NCI-H146 treated with DMSO at 0.1 percent for 48 hours (cell line): ENCODE data around the gene AJM1.
"Not testable (repeated sequence)": the region's sequence is repeated elsewhere in the genome, so short reads cannot be mapped to it uniquely, and the experiment has no call there.

Source experiments
- DNase-seq: peaks from one replicate; lab custom pipeline; 2025; ENCODE audit not compliant: unreplicated experiment; lab: John Stamatoyannopoulos, UW

Gene AJM1

GRCh38 chr9:136829981-136830885 lies 12.0 kb upstream of the AJM1 start:
- DNase-seq, result no peak

GRCh38 chr9:136831002-136831719 lies 11.1 kb upstream of the AJM1 start:
- no peak for DNase-seq

- DNase-seq, result no peak
These were observed 10.6 kb upstream of the AJM1 start for GRCh38 chr9:136831720-136832104.

- no peak for DNase-seq
These were observed 9.7 kb upstream of the AJM1 start for GRCh38 chr9:136832581-136832980.

GRCh38 chr9:136833381-136834048 lies 8.8 kb upstream of the AJM1 start:
- not testable (repeated sequence) for DNase-seq

DNA sequence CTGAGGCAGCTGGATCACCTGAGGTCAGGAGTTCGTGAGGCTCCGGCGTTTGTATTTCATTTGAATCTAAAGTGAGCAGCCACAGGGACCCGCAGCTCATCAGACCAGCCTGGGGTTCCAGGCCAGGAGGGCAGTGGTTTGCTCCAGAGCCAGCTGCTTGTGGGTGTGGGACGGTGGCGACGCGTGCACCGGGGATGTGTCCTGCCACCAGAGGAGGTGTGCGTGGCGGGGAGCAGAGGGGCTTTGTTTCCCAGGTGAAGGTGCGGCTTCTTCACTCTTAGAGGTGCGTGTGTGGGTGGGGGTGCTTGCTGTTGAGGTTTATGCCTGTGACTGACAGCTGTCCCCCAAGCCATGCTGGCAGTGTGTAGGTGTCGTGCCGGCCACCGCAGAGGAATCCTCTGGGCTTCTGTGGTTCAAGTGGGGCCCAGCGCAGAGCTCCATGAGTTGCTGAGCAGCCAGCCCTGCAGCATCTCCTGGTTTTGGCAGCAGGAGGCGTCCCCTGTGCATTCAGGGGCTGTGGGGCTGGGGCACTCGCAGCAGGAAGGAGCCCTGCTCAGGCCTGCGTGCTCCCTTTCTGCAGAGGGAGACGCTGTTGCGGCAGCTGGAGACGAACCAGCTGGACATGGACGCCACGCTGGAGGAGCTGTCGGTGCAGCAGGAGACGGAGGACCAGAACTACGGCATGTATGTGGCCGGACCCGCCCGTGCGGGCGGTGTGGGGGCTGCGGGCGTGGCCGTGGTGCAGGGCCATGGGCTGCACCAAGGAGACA lies 6.9 kb upstream of the AJM1 start:
- DNase-seq, result no peak

DNA sequence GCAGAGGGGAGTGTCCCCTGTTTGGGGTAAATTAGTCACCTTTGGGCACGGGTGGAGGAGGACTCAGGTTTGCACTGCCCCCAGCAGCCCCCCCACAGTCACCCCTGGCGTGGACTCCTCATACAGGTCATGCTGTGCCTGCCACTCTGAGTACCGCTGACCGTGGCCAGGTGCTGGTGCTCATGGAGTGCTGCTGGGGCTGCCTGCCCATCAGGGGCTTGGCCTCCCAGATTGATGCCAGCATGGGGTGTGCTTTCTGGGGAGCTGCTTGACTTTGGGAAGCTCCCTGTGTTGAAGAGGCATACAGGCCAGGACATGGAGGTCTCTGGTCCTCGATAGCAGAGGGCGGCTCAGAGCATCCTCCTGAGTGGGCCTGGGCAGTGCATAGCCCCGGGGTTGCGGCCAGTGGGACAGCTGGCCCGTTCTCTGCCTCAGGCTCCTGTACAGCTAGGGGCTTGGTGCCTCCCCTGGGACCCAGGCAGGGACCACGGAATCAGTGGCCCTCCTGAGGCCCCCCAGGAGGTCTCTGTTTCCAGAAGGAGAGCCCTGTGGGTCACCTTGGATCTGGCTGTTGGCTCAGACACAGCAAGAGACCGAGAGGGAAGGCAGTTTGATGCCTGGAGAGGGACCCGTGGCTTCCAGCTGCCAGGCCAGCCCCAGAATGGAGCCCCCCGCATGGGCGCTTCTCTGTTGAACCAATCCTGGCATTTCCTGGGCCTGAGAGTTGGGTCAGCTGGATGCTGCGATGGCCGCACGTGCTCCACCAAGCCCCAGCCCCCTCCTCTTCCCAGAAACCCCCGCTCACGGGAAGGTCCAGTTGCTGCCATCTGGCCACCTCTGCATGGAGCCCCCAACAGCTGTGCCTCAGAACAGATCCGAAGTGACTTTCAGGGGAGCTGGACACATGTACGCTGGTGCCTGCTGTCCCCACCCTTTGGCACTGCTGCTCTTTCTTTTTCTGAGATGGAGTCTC lies 6.1 kb upstream of the AJM1 start:
- DNase-seq, result no peak

GRCh38 chr9:136837146-136837855 lies 5.0 kb upstream of the AJM1 start:
- no peak for DNase-seq

- DNase-seq, result not testable (repeated sequence)
These were observed 4.4 kb upstream of the AJM1 start for GRCh38 chr9:136837856-136838277.

DNA sequence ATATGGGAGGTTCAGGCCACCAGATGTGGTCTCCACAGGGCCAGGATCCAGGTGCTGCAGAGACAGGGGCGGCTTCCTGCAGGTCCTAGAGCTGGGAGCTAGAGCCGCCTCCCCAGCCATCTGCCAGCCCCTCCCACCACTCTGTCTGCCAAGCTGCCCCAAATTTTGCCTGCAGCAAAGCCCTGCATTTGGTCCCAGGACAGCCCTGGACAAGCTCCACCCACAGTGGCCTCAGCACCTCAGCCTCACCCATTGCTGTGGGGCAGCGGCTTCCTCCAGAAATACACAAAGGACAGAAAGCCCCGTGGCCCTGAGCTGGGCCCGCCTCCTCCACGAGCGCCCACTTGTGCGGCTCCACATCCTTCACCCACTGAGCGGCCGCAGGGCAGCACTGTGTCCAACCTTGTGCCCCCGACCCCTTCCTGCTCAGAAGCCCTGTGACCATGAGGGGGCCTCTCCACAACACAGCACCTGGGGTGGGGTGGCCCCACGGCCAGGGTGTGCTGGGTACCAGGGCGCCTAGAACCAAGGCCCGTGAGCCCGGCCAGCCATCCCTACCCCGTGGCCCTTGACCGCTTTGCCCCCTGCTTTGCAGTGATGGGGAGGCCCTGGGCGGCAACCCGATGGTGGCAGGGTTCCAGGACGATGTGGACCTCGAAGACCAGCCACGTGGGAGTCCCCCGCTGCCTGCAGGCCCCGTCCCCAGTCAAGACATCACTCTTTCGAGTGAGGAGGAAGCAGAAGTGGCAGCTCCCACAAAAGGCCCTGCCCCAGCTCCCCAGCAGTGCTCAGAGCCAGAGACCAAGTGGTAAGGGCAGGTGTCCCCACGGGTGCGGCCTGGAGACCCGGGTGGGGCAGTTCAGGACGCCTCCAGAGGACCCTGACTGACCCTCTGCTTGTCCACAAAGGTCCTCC lies 3.7 kb upstream of the AJM1 start:
- no peak for DNase-seq

DNA sequence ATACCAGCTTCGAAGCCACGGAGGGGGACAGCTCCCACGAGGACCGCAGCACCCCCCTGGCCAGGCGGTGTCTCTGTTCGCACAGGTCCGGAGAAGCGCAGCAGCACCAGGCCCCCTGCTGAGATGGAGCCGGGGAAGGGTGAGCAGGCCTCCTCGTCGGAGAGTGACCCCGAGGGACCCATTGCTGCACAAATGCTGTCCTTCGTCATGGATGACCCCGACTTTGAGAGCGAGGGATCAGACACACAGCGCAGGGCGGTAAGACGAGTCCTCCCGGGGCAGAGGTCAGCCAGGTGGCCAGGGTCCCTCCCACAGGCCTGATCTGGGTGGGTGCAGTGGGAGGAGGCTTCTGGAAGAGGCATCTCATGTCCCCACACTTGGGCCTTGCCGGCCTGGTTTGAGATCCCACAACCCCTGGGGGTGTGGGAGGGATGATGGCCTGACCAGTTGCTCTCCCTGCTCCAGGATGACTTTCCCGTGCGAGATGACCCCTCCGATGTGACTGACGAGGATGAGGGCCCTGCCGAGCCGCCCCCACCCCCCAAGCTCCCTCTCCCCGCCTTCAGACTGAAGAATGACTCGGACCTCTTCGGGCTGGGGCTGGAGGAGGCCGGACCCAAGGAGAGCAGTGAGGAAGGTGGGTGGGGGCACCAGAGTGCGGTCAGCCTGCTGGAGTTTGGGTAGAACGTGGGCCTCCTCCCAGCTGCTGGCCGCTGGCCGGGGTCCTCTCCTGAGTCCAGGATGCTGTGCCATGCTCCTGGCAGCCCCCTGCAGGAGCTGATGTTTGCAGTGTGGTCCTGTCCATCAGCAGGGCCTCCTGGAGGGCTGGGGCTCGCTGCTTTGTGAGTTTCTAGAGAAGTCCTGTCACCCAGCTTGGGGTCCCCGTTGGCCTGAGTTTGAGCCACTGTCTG lies 2.8 kb upstream of the AJM1 start:
- DNase-seq, result no peak

DNA sequence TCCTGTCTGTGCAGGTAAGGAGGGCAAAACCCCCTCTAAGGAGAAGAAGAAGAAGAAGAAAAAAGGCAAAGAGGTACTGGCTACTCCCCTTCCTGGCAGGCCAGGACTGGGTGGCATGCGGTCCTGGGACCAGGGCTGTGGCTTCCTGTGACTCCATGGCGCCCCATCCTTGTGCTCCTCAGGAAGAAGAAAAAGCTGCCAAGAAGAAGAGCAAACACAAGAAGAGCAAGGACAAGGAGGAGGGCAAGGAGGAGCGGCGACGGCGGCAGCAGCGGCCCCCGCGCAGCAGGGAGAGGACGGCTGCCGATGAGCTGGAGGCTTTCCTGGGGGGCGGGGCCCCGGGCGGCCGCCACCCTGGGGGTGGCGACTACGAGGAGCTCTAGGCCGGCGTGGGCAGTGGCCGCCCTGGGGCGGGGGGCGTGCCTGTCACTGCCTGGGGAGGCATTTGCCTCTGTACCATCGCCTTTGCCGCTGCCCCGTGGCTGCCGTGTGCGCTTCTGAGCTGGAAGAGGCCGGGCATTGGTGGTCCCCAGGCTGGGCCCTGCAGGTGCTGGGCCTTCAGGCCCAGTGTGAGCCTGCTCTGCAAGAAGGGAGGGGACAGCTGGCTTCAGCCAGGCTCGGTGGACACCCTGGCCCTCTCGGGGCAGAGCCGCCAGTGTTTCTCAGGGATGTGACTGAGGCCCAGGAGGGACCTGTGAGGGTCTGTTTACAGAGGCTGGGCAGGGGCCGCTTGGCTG lies 2.0 kb upstream of the AJM1 start:
- no peak for DNase-seq

GRCh38 chr9:136840877-136841645 lies 1.2 kb upstream of the AJM1 start:
- peak; percentile 62 for DNase-seq

DNA sequence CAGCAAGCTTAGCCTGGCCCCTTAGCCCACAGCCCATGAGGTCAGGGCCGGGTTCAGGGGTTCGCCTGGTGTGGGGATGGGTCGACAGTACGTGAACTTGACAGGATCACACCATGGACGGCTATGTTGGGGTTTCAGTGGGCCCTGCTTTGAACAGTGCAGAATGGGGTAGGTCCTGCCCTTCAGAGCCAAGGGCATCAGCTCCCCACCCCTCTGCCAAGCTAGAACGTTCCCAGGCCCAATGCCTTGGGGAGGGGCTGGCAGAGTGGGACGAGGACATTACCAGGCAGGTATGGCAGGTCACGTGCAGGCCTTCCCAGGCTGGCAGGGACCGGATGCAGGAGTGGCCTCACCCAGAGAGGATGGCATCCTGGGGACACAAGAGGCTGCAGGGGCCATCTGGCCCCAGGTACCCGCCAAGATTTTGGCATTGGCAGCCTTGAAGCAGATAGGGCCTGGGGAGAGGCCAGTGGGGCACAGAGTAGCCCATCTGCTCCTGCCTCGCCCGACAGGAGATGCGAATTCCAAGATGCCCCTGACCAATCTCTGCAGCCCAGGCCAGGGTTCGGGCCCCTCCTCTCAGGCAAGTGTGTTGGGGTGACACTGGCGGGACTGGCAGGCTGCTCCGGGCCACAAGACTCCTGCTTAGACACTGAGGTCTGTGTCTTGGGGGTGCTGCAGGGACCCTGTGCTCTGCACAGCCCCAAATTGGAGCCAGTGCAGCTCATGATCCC lies 465 bp upstream of the AJM1 start:
- DNase-seq, result not testable (repeated sequence)
